EL (cell line): ENCODE measurements around the gene RELN.
"Not testable (repeated sequence)": the region's sequence is repeated elsewhere in the genome, so short reads cannot be mapped to it uniquely, and the experiment has no call there.

Experiments used
- DNase-seq: peaks from one replicate; pipeline ENCODE4 v3.0.0-alpha.2; 2016

Gene RELN

GRCh38 chr7:103940382-103941268 is 48.8 kb downstream of the RELN start:
- DNase-seq = no peak

GRCh38 chr7:103937680-103938079 is 51.8 kb downstream of the RELN start:
- DNase-seq = no peak

GRCh38 chr7:103936558-103936957 is 52.9 kb downstream of the RELN start:
- DNase-seq = no peak

GRCh38 chr7:103934508-103934907 is 55.0 kb downstream of the RELN start:
- no peak for DNase-seq

GRCh38 chr7:103932389-103932788 is 57.1 kb downstream of the RELN start:
- no peak for DNase-seq

GRCh38 chr7:103929901-103930311 is 59.6 kb downstream of the RELN start:
- DNase-seq = no peak

GRCh38 chr7:103928581-103928980 is 60.9 kb downstream of the RELN start:
- no peak for DNase-seq

- DNase-seq = no peak
Observed at GRCh38 chr7:103924184-103924583, 65.3 kb downstream of the RELN start.

- DNase-seq = no peak
Observed at GRCh38 chr7:103922407-103922806, 67.1 kb downstream of the RELN start.

- no peak for DNase-seq
Observed at GRCh38 chr7:103921692-103922091, 67.8 kb downstream of the RELN start.

- no peak for DNase-seq
Observed at GRCh38 chr7:103919272-103919868, 70.1 kb downstream of the RELN start.

GRCh38 chr7:103918631-103919271 is 70.7 kb downstream of the RELN start:
- no peak for DNase-seq

GRCh38 chr7:103915680-103916357 is 73.6 kb downstream of the RELN start:
- peak; percentile 53 for DNase-seq

GRCh38 chr7:103914147-103914899 is 75.1 kb downstream of the RELN start:
- peak; percentile 39 for DNase-seq

- peak; percentile 12 for DNase-seq
Observed at GRCh38 chr7:103912891-103913605, 76.4 kb downstream of the RELN start.

- DNase-seq = not testable (repeated sequence)
Observed at GRCh38 chr7:103911015-103911414, 78.4 kb downstream of the RELN start.

- no peak for DNase-seq
Observed at GRCh38 chr7:103905997-103906396, 83.5 kb downstream of the RELN start.

- no peak for DNase-seq
Observed at GRCh38 chr7:103902917-103903316, 86.5 kb downstream of the RELN start.

- DNase-seq = not testable (repeated sequence)
Observed at GRCh38 chr7:103896826-103897225, 92.6 kb downstream of the RELN start.

GRCh38 chr7:103894656-103895596 is 94.5 kb downstream of the RELN start:
- no peak for DNase-seq

GRCh38 chr7:103893350-103893749 is 96.1 kb downstream of the RELN start:
- DNase-seq = no peak
